Esophagus muscularis mucosa (tissue), 2 donors: Measurements from ENCODE around the gene GATA2.

Experiments
- EP300 ChIP-seq: sonication (generic); formaldehyde crosslinking; IDR thresholded peaks from one replicate; pipeline ENCODE4 v1.6.1; 2017; ENCODE audit warnings: antibody characterized with exemption
- POLR2A ChIP-seq: fragments of 450-650 bp; IDR thresholded peaks from one replicate; pipeline ENCODE4 v1.6.1; 2017; ENCODE audit warnings: antibody characterized with exemption, moderate library complexity, mild to moderate bottlenecking, low read depth

GRCh38 chr3:128473180-128473519, 19.9 kb downstream of the GATA2 start:
- TF ChIP-seq EP300: no peak
- TF ChIP-seq POLR2A: no peak
